Natural killer cell (primary cell): Measurements from ENCODE around the gene ZBTB9. TPM values are rescaled to one million over a fixed set of nuclear protein-coding genes. Genes with fewer than 3 reads are reported as not detected.
A peak's percentile ranks its signal among the peaks of the same experiment; 100 is the strongest.

Experiments
- ATAC-seq, 3 donors: fragments of 150-1000 bp in 2 of 3; fragments of 200-7000 bp in 1 of 3; cut with Tn5 transposase; 1 replicate in 1 of 3; 2 replicates in 2 of 3; pipeline ENCODE4 v1.10.0; 2021; ENCODE audit warnings: mild to moderate bottlenecking in 2 of 3, moderate library complexity in 2 of 3
- DNase-seq, 2 donors: peaks; one replicate each; pipeline versions ENCODE4 v3.0.0 to v3.0.0-alpha.2; 2013 to 2021; ENCODE audit warnings: mixed read lengths in 1 of 2
- H3K27ac ChIP-seq: one replicate; pipeline ENCODE4 v1.5.1; 2013; ENCODE audit warnings: mild to moderate bottlenecking, low read length
- H3K27me3 ChIP-seq: one replicate; pipeline ENCODE4 v1.6.1; 2013; ENCODE audit warnings: low read length; ENCODE audit not compliant: control insufficient read depth, insufficient read depth
- H3K36me3 ChIP-seq: one replicate; pipeline ENCODE4 v1.6.1; 2013; ENCODE audit warnings: low read length; ENCODE audit not compliant: control insufficient read depth, insufficient read depth
- H3K4me1 ChIP-seq: one replicate; pipeline ENCODE4 v1.6.1; 2013; ENCODE audit warnings: low read length; ENCODE audit not compliant: control insufficient read depth, insufficient read depth
- H3K4me3 ChIP-seq: one replicate; pipeline ENCODE4 v1.5.1; 2013; ENCODE audit warnings: low read length
- H3K9me3 ChIP-seq: one replicate; pipeline ENCODE4 v1.6.1; 2013; ENCODE audit warnings: low read length; ENCODE audit not compliant: control insufficient read depth, insufficient read depth
- H3K27ac Mint-ChIP-seq, 2 donors: one replicate each; pipeline ENCODE4 v1.8.0; 2022; ENCODE audit warnings: mild to moderate bottlenecking in 2 of 2, mixed read lengths in 2 of 2, moderate library complexity in 1 of 2
- H3K27me3 Mint-ChIP-seq, 2 donors: one replicate each; pipeline ENCODE4 v1.8.0; 2022; ENCODE audit warnings: low read depth in 2 of 2, mixed read lengths in 2 of 2
- H3K36me3 Mint-ChIP-seq: one replicate; pipeline ENCODE4 v1.8.0; 2022; ENCODE audit warnings: mixed read lengths
- H3K4me1 Mint-ChIP-seq, 2 donors: one replicate each; pipeline ENCODE4 v1.8.0; 2022; ENCODE audit warnings: mixed read lengths in 2 of 2
- H3K4me3 Mint-ChIP-seq: one replicate; pipeline ENCODE4 v1.8.0; 2022; ENCODE audit warnings: mild to moderate bottlenecking, moderate library complexity, mixed read lengths
- H3K9me3 Mint-ChIP-seq, 2 donors: one replicate each; pipeline ENCODE4 v1.8.0; 2022; ENCODE audit warnings: mixed read lengths in 2 of 2
- CTCF ChIP-seq: fragments of 200-600 bp; IDR thresholded peaks from one replicate; pipeline ENCODE4 v1.8.0; 2022; ENCODE audit warnings: antibody characterized with exemption
- WGBS: methylation state at CpG from one replicate; pipeline ENCODE4 v1.1.7; 2013; ENCODE audit warnings: missing lambda C conversion rate; ENCODE audit not compliant: insufficient coverage; 5-methylcytosine and 5-hydroxymethylcytosine counted together
- intact Hi-C: fragments of 100-400 bp; cut with micrococcal nuclease; formaldehyde crosslinking; loops from one replicate; pipeline ENCODE4 v1.14.2; 2022
- total RNA-seq, 4 donors: library from RNA; stranded (reverse); fragments of 120-200 nt in 1 of 4; gene quantifications; one replicate each; pipeline versions ENCODE4 v1.2.3 to v1.2.4, GENCODE V29; 2013 to 2022

The ZBTB9 gene
- total RNA-seq, 3 donors from 2014 or later (not counting 1 experiment from before 2014, with no cell fraction given), result 3.8 to 5.1 (median 3.9) TPM

- H3K9me3 Mint-ChIP-seq, result no peaks in the 10 kb centered on the region
- Histone ChIP-seq H3K9me3 (no peaks in the 10 kb centered on the region), H3K4me3 (no peak overlapping the region), H3K4me1 (no peaks in the 10 kb centered on the region), H3K27me3 (no peaks in the 10 kb centered on the region), H3K36me3 (no peaks in the 10 kb centered on the region), H3K27ac (no peak overlapping the region)
- no peaks in the 10 kb centered on the region for H3K4me1 Mint-ChIP-seq
- DNase-seq, result no peak
- WGBS, result over 99% methylated on average over 6 of the region's 7 CpGs
- no peak overlapping the region for H3K27ac Mint-ChIP-seq
- ATAC-seq, result no peak
- no peak overlapping the region for H3K4me3 Mint-ChIP-seq
- intact Hi-C loops, result no loop called here
- no peaks in the 10 kb centered on the region for H3K27me3 Mint-ChIP-seq
- no peaks in the 10 kb centered on the region for H3K36me3 Mint-ChIP-seq
- TF ChIP-seq CTCF, result no peak
These were observed 42.8 kb downstream of the ZBTB9 start for GRCh38 chr6:33497157-33497556.

- DNase-seq (no peak), ATAC-seq (no peak)
- no peak overlapping the region for H3K27ac Mint-ChIP-seq
- intact Hi-C loops, result no loop called here
- H3K4me3 Mint-ChIP-seq, result no peak overlapping the region
- H3K4me1 Mint-ChIP-seq, result no peaks in the 10 kb centered on the region
- no peaks in the 10 kb centered on the region for H3K36me3 ChIP-seq
- H3K4me3 ChIP-seq, result no peak overlapping the region
- H3K27me3 Mint-ChIP-seq, result peaks cover 5 to 6% of the 10 kb centered on the region in 2 donors
- H3K9me3 Mint-ChIP-seq, result no peaks in the 10 kb centered on the region
- no peaks in the 10 kb centered on the region for H3K4me1 ChIP-seq
- WGBS, result 91% methylated on average over 23 of the region's 23 CpGs
- H3K9me3 ChIP-seq, result no peaks in the 10 kb centered on the region
- H3K27me3 ChIP-seq, result no peaks in the 10 kb centered on the region
- H3K36me3 Mint-ChIP-seq, result no peaks in the 10 kb centered on the region
- TF ChIP-seq CTCF, result no peak
- no peak overlapping the region for H3K27ac ChIP-seq
These were observed 48.1 kb downstream of the ZBTB9 start for GRCh38 chr6:33502486-33502885.

GRCh38 chr6:33504486-33504885 lies 50.1 kb downstream of the ZBTB9 start:
- no peak overlapping the region for H3K27ac Mint-ChIP-seq
- H3K27me3 Mint-ChIP-seq, result peaks cover 11 to 15% of the 10 kb centered on the region in 2 donors
- H3K27me3 ChIP-seq, result no peaks in the 10 kb centered on the region
- TF ChIP-seq CTCF, result no peak
- H3K9me3 ChIP-seq, result no peaks in the 10 kb centered on the region
- no peak overlapping the region for H3K4me3 Mint-ChIP-seq
- DNase-seq, result no peak
- H3K9me3 Mint-ChIP-seq, result no peaks in the 10 kb centered on the region
- H3K4me1 Mint-ChIP-seq, result no peaks in the 10 kb centered on the region
- peaks cover 5% of the 10 kb centered on the region for H3K4me1 ChIP-seq
- H3K36me3 Mint-ChIP-seq, result no peaks in the 10 kb centered on the region
- ATAC-seq, result no peak
- H3K36me3 ChIP-seq, result no peaks in the 10 kb centered on the region
- H3K27ac ChIP-seq, result no peak overlapping the region
- intact Hi-C loops, result no loop called here
- H3K4me3 ChIP-seq, result no peak overlapping the region

GRCh38 chr6:33505548-33506370 lies 51.4 kb downstream of the ZBTB9 start:
- H3K4me3 ChIP-seq, result no peak overlapping the region
- H3K27me3 Mint-ChIP-seq, result peaks cover 11 to 17% of the 10 kb centered on the region in 2 donors

More at GRCh38 chr6:33505548-33506370, 51.4 kb downstream of the ZBTB9 start:
- Mint-ChIP-seq H3K4me3 (no peak overlapping the region), H3K27ac (no peak overlapping the region), H3K4me1 (no peaks in the 10 kb centered on the region), H3K9me3 (no peaks in the 10 kb centered on the region), H3K36me3 (no peaks in the 10 kb centered on the region)
- Histone ChIP-seq H3K9me3 (no peaks in the 10 kb centered on the region), H3K36me3 (no peaks in the 10 kb centered on the region), H3K27me3 (no peaks in the 10 kb centered on the region), H3K27ac (no peak overlapping the region), H3K4me1 (peaks cover 5% of the 10 kb centered on the region)
- DNase-seq (no peak), ATAC-seq (peak in 1 of 3 donors; percentile 58)
- intact Hi-C loops, result no loop called here
- WGBS, result 75% methylated on average over 5 of the region's 7 CpGs
- TF ChIP-seq CTCF, result no peak
